Activated CD8-positive, alpha-beta T cell treated with anti-CD3 and anti-CD28 coated beads for 36 hours (primary cell): Measurements from ENCODE around the gene CACNA2D3. TPM values are rescaled to one million over a fixed set of nuclear protein-coding genes. Genes with fewer than 3 reads are reported as not detected.

Experiments used
- ATAC-seq: fragments of 200-7000 bp; cut with Tn5 transposase; one replicate; pipeline ENCODE4 v1.10.0; 2021; ENCODE audit warnings: mild to moderate bottlenecking, moderate library complexity
- CTCF ChIA-PET: fragments of 350-600 bp; sonication (Branson Sonifier 250); formaldehyde crosslinking; loops from one replicate; lab custom pipeline; 2021; ENCODE audit warnings: antibody characterized with exemption; lab: Charles Lee
- POLR2A ChIA-PET: fragments of 350-600 bp; sonication (Branson Sonifier 250); formaldehyde crosslinking; loops from one replicate; lab custom pipeline; 2021; ENCODE audit warnings: antibody characterized with exemption; lab: Charles Lee
- DNase-seq: peaks from one replicate; pipeline ENCODE4 v3.0.0-alpha.2; 2020
- H3K27ac Mint-ChIP-seq: one replicate; pipeline ENCODE4 v1.8.0; 2021; ENCODE audit warnings: mild to moderate bottlenecking, mixed read lengths
- H3K27me3 Mint-ChIP-seq: one replicate; pipeline ENCODE4 v1.8.0; 2021; ENCODE audit warnings: mixed read lengths
- H3K36me3 Mint-ChIP-seq: one replicate; pipeline ENCODE4 v1.8.0; 2021; ENCODE audit warnings: low read depth, mixed read lengths
- H3K4me1 Mint-ChIP-seq: one replicate; pipeline ENCODE4 v1.8.0; 2021; ENCODE audit warnings: low read depth, mixed read lengths
- H3K4me3 Mint-ChIP-seq: one replicate; pipeline ENCODE4 v1.8.0; 2021; ENCODE audit warnings: mild to moderate bottlenecking, moderate library complexity, mixed read lengths
- H3K9me3 Mint-ChIP-seq: one replicate; pipeline ENCODE4 v1.8.0; 2021; ENCODE audit warnings: mixed read lengths
- CTCF ChIP-seq: fragments of 200-600 bp; IDR thresholded peaks from one replicate; pipeline ENCODE4 v1.8.0; 2022; ENCODE audit warnings: antibody characterized with exemption, mild to moderate bottlenecking
- intact Hi-C: fragments of 100-400 bp; cut with micrococcal nuclease; formaldehyde crosslinking; loops from one replicate; pipeline ENCODE4 v1.10.0; 2022
- total RNA-seq, 2 experiments: library from RNA; stranded (reverse); gene quantifications; one replicate each; pipeline ENCODE4 v1.2.3, GENCODE V29; 2021

The CACNA2D3 gene
- total RNA-seq, 2 experiments from 2014 or later: not detected

DNA sequence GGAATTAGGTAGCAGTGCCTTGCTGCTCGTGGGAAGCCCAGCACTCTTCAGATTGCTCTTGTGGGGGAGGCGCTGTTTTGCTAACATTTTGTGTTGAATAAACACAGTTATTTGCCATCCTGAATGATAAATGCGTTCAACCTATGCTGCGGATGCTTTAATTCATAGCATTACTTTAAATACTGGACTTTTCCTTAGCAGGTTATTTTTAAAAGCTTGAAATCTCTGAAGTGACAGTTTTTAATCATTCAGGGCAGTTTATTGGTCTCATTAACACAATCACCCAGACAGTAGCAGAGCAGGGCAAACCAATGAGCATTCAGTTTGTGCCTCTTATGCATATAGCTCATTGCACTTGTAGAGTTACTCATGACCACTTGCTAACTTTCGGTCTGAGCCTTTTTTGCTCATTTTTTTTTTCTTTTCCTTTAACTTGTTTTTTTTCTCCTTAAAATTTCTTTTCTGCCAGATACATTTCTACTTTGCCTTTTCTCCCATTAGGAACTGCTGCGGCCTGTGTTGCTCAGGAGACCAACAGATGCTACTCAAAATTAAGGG lies 5.2 kb downstream of the CACNA2D3 start:
- DNase-seq: no peak
- no peaks in the 10 kb centered on the region for H3K9me3 Mint-ChIP-seq
- no peak for ATAC-seq
- TF ChIP-seq CTCF: no peak
- H3K4me3 Mint-ChIP-seq: no peak overlapping the region
- CTCF ChIA-PET: no interaction called here
- H3K27ac Mint-ChIP-seq: no peak overlapping the region
- H3K27me3 Mint-ChIP-seq: peaks cover 27% of the 10 kb centered on the region
- POLR2A ChIA-PET: no interaction called here
- intact Hi-C loops: no loop called here
- peaks cover 3% of the 10 kb centered on the region for H3K4me1 Mint-ChIP-seq
- H3K36me3 Mint-ChIP-seq: no peaks in the 10 kb centered on the region

- DNase-seq: no peak
- H3K4me3 Mint-ChIP-seq: no peak overlapping the region
- intact Hi-C loops: no loop called here
- POLR2A ChIA-PET: no interaction called here
- ATAC-seq: no peak
- H3K36me3 Mint-ChIP-seq: no peaks in the 10 kb centered on the region
- peaks cover 3% of the 10 kb centered on the region for H3K27me3 Mint-ChIP-seq
- H3K9me3 Mint-ChIP-seq: no peaks in the 10 kb centered on the region
- no peaks in the 10 kb centered on the region for H3K4me1 Mint-ChIP-seq
- CTCF ChIA-PET: no interaction called here
- TF ChIP-seq CTCF: no peak
- H3K27ac Mint-ChIP-seq: no peak overlapping the region
These were observed 8.8 kb downstream of the CACNA2D3 start for GRCh38 chr3:54131026-54131605.

DNA sequence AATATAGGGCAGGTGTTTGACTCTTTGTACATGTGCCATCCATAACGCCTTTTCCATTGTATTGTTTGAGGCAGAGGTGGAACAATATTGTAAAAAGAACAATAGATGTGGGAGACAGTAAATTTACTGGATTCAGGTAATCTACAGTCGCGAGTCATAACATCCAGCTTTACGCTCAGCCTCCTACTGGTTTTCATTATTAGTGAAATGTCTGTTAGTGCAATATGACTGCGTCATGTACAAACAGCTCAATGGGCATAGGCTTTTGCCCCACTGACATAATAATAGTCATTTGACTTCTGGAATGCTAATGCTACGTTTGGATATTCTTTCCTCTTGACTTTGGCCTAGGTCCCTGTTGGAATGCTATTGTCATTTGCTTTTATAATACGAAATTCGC lies 9.5 kb downstream of the CACNA2D3 start:
- H3K4me3 Mint-ChIP-seq: no peak overlapping the region

GRCh38 chr3:54132685-54133084 lies 10.3 kb downstream of the CACNA2D3 start:
- CTCF ChIA-PET: no interaction called here
- no peak for ATAC-seq

More for the DNA sequence above, 9.5 kb downstream of the CACNA2D3 start:
- no peak for TF ChIP-seq CTCF
- Mint-ChIP-seq H3K36me3 (no peaks in the 10 kb centered on the region), H3K27me3 (peaks cover 3% of the 10 kb centered on the region), H3K4me1 (no peaks in the 10 kb centered on the region), H3K9me3 (no peaks in the 10 kb centered on the region), H3K27ac (no peak overlapping the region)
- POLR2A ChIA-PET: no interaction called here
- CTCF ChIA-PET: no interaction called here
- intact Hi-C loops: no loop called here
- ATAC-seq: no peak
- DNase-seq: no peak

More at GRCh38 chr3:54132685-54133084, 10.3 kb downstream of the CACNA2D3 start:
- intact Hi-C loops: no loop called here
- Mint-ChIP-seq H3K9me3 (no peaks in the 10 kb centered on the region), H3K4me3 (no peak overlapping the region), H3K27me3 (peaks cover 3% of the 10 kb centered on the region), H3K36me3 (no peaks in the 10 kb centered on the region), H3K4me1 (no peaks in the 10 kb centered on the region), H3K27ac (no peak overlapping the region)
- no peak for DNase-seq
- POLR2A ChIA-PET: no interaction called here
- no peak for TF ChIP-seq CTCF
